HepG2 (cell line): ENCODE measurements around the gene DSCAML1.

ENCODE experiments used
- E2F2 ChIP-seq: sonication (generic); formaldehyde crosslinking; IDR thresholded peaks from 2 replicates; pipeline ENCODE4 v1.4.0; 2020; ENCODE audit warnings: missing genetic modification reagents, borderline replicate concordance
- FOXA1 ChIP-seq, 2 experiments: fragments of 450-650 bp in 1 of 2; sonication (generic) in 1 of 2; formaldehyde crosslinking in 1 of 2; IDR thresholded peaks; 2 replicates each; pipeline versions ENCODE4 v1.4.0 to v1.6.1; 2016 to 2020; ENCODE audit warnings: missing genetic modification reagents in 1 of 2
- FOXM1 ChIP-seq: sonication (generic); formaldehyde crosslinking; IDR thresholded peaks from 2 replicates; pipeline ENCODE4 v1.5.0; 2020; ENCODE audit warnings: missing genetic modification reagents
- JARID2 ChIP-seq: sonication (generic); formaldehyde crosslinking; IDR thresholded peaks from 2 replicates; pipeline ENCODE4 v1.8.1; 2023; ENCODE audit warnings: missing genetic modification reagents, inconsistent platforms; ENCODE audit not compliant: insufficient replicate concordance
- KDM1A ChIP-seq: IDR thresholded peaks from 2 replicates; pipeline ENCODE4 v1.6.1; 2016; ENCODE audit warnings: missing compliant biosample characterization
- MXD1 ChIP-seq: sonication (generic); formaldehyde crosslinking; IDR thresholded peaks from 2 replicates; pipeline ENCODE4 v1.4.0; 2020; ENCODE audit warnings: mild to moderate bottlenecking, missing genetic modification reagents
- REXO4 ChIP-seq: sonication (generic); formaldehyde crosslinking; IDR thresholded peaks from 2 replicates; pipeline ENCODE4 v1.8.0; 2022; ENCODE audit warnings: missing genetic modification reagents, mild to moderate bottlenecking, borderline replicate concordance
- TBX2 ChIP-seq: sonication (generic); formaldehyde crosslinking; IDR thresholded peaks from 2 replicates; pipeline ENCODE4 v1.5.0; 2020; ENCODE audit warnings: missing genetic modification reagents, mild to moderate bottlenecking, borderline replicate concordance
- TP53 ChIP-seq: sonication (generic); formaldehyde crosslinking; conservative IDR thresholded peaks from 2 replicates; pipeline ENCODE4 v1.4.0; 2020; ENCODE audit warnings: missing genetic modification reagents
- ZNF616 ChIP-seq: sonication (generic); formaldehyde crosslinking; IDR thresholded peaks from 2 replicates; pipeline ENCODE4 v1.5.0; 2020; ENCODE audit warnings: low read depth, mild to moderate bottlenecking, missing genetic modification reagents

- TF ChIP-seq TP53 (CRISPR knock-in tag) = no peak
- TF ChIP-seq FOXM1 (CRISPR knock-in tag) = no peak
- no peak for TF ChIP-seq FOXA1 (IDR thresholded peaks at IDR 0.05)
- TF ChIP-seq FOXA1 (CRISPR knock-in tag; IDR thresholded peaks at IDR 0.05) = no peak
- TF ChIP-seq KDM1A (CRISPR knock-in tag) = no peak
- TF ChIP-seq ZNF616 (CRISPR knock-in tag) = no peak
- no peak for TF ChIP-seq REXO4 (CRISPR knock-in tag)
- TF ChIP-seq E2F2 (CRISPR knock-in tag) = no peak
- TF ChIP-seq TBX2 (CRISPR knock-in tag) = no peak
- TF ChIP-seq MXD1 (CRISPR knock-in tag) = 0 out of 2 replicates have a peak, but pooled peaks have one; percentile 23
- TF ChIP-seq JARID2 (CRISPR knock-in tag) = no peak
These were observed 25.3 kb upstream of the DSCAML1 start for GRCh38 chr11:117822074-117823033.
